ENCODE measurements around the gene POLD4.

GRCh38 chr11:67317205-67317887, 36.0 kb downstream of the POLD4 start:
- no peak for TF ChIP-seq JUND (IDR thresholded peaks at IDR 0.05)
- peak; percentile 85 to 97 (median 87) for TF ChIP-seq CTCF (IDR thresholded peaks at IDR 0.05 in 2 of 3, conservative IDR thresholded peaks at IDR 0.05 in 1 of 3; ENCODE audit: borderline replicate concordance in 1 of 3, insufficient read depth in 1 of 3, low read depth in 2 of 3, low read length in 2 of 3)
- peak; percentile 99 for TF ChIP-seq RAD21 (IDR thresholded peaks at IDR 0.05; ENCODE audit: low read depth)
- TF ChIP-seq ATF3 (IDR thresholded peaks at IDR 0.05), result no peak
- no peak for TF ChIP-seq EZH2phosphoT487 (IDR thresholded peaks at IDR 0.05; ENCODE audit: borderline replicate concordance)
- TF ChIP-seq SP1 (IDR thresholded peaks at IDR 0.05; ENCODE audit: low read depth), result peak; percentile 32; the same call in 1 of the 2 replicates
- TF ChIP-seq POLR2AphosphoS5 (IDR thresholded peaks at IDR 0.05; ENCODE audit: low read depth, low read length), result peak; percentile 84
- TF ChIP-seq ZNF274 (IDR thresholded peaks at IDR 0.05; ENCODE audit: low read depth, low read length), result no peak
- TF ChIP-seq SRF (IDR thresholded peaks at IDR 0.05; ENCODE audit: low read depth), result no peak
- no peak for TF ChIP-seq EGR1 (IDR thresholded peaks at IDR 0.05; ENCODE audit: low read depth)
